Keratinocyte (primary cell): Measurements from ENCODE around the gene MIPOL1. TPM values are rescaled to one million over a fixed set of nuclear protein-coding genes. Genes with fewer than 3 reads are reported as not detected.
A peak's percentile ranks its signal among the peaks of the same experiment; 100 is the strongest.

ENCODE experiments used
- DNase-seq: peaks from one replicate; pipeline ENCODE4 v3.0.0-alpha.2; 2011; ENCODE audit warnings: low read depth, missing footprints, low spot score
- FAIRE-seq: peaks from 2 replicates; lab custom pipeline; 2011; peaks lifted over from hg19 to GRCh38; lab: Jason Lieb, UNC
- H2AFZ ChIP-seq: 2 replicates; pipeline ENCODE4 v1.6.0; 2012; ENCODE audit warnings: low read length, control low read depth, inconsistent platforms; ENCODE audit not compliant: control insufficient read depth
- H3K27ac ChIP-seq: 2 replicates; pipeline ENCODE4 v1.5.1; 2011; ENCODE audit warnings: low read length; ENCODE audit not compliant: control insufficient read depth, insufficient read depth
- H3K27me3 ChIP-seq: 3 replicates; pipeline ENCODE4 v1.6.0; 2011; ENCODE audit warnings: low read length; ENCODE audit not compliant: control insufficient read depth, insufficient read depth; ENCODE audit errors: extremely low read depth
- H3K36me3 ChIP-seq, 2 experiments: 2 replicates in 1 of 2; 3 replicates in 1 of 2; pipeline ENCODE4 v1.5.1; 2011; ENCODE audit warnings: low read length in 2 of 2, mild to moderate bottlenecking in 1 of 2; ENCODE audit not compliant: control insufficient read depth in 2 of 2, insufficient read depth in 2 of 2; ENCODE audit errors: extremely low read depth in 1 of 2
- H3K4me1 ChIP-seq: 3 replicates; pipeline ENCODE4 v1.5.1; 2011; ENCODE audit warnings: low read length; ENCODE audit not compliant: control insufficient read depth, insufficient read depth; ENCODE audit errors: extremely low read depth
- H3K4me2 ChIP-seq: 3 replicates; pipeline ENCODE4 v1.6.0; 2011; ENCODE audit warnings: low read depth, low read length; ENCODE audit not compliant: control insufficient read depth, insufficient read depth; ENCODE audit errors: extremely low read depth
- H3K4me3 ChIP-seq, 3 experiments: fragments of 200-600 bp in 1 of 3; sonication (generic) in 1 of 3; 2 replicates in 2 of 3; 3 replicates in 1 of 3; pipeline ENCODE4 v1.5.1; 2011 to 2016; ENCODE audit warnings: low read length in 3 of 3, mild to moderate bottlenecking in 3 of 3, control low read depth in 2 of 3, inconsistent platforms in 1 of 3, low read depth in 1 of 3, mixed read lengths in 1 of 3, mixed run types in 1 of 3, moderate library complexity in 1 of 3; ENCODE audit not compliant: control insufficient read depth in 2 of 3, insufficient read depth in 2 of 3; ENCODE audit errors: extremely low read depth in 1 of 3
- H3K79me2 ChIP-seq: 2 replicates; pipeline ENCODE4 v1.6.0; 2012; ENCODE audit warnings: low read length; ENCODE audit not compliant: control insufficient read depth, insufficient read depth
- H3K9ac ChIP-seq: 3 replicates; pipeline ENCODE4 v1.6.0; 2011; ENCODE audit warnings: low read length; ENCODE audit not compliant: control insufficient read depth, insufficient read depth; ENCODE audit errors: extremely low read depth
- H3K9me1 ChIP-seq: 3 replicates; pipeline ENCODE4 v1.6.0; 2011; ENCODE audit warnings: low read length; ENCODE audit not compliant: control insufficient read depth, insufficient read depth; ENCODE audit errors: extremely low read depth
- H3K9me3 ChIP-seq: 2 replicates; pipeline ENCODE4 v1.5.1; 2012; ENCODE audit warnings: low read depth, low read length; ENCODE audit not compliant: control insufficient read depth
- H4K20me1 ChIP-seq: 3 replicates; pipeline ENCODE4 v1.6.0; 2011; ENCODE audit warnings: low read length; ENCODE audit not compliant: control insufficient read depth, insufficient read depth; ENCODE audit errors: extremely low read depth
- EZH2 ChIP-seq: IDR thresholded peaks from one replicate; pipeline ENCODE4 v1.6.1; 2012; ENCODE audit warnings: inconsistent platforms, mild to moderate bottlenecking, low read length, moderate library complexity
- dilution Hi-C: fragments of 300-500 bp; cut with MboI; formaldehyde crosslinking; loops from one replicate; pipeline ENCODE4 v1.7.0; 2020; ENCODE audit warnings: low sequenced_read_pairs; ENCODE audit not compliant: extremely low pct_ligation_motif_present
- polyA plus RNA-seq, 5 experiments: library from polyadenylated mRNA; depleted of rRNA in 3 of 5; stranded (reverse) in 3 of 5; stranded (forward) in 1 of 5; unstranded in 1 of 5; fragments of >200 nt; gene quantifications; 1 replicate in 1 of 5; 2 replicates in 3 of 5; 3 replicates in 1 of 5; pipeline versions ENCODE4 v1.2.1 to v1.2.3, GENCODE V29; 2011 to 2012; ENCODE audit warnings: missing spikeins in 2 of 5, low read depth in 1 of 5, low replicate concordance in 1 of 5
- TF ChIP-seq, protein P1 (sequence below), 3 experiments: IDR thresholded peaks in 1 of 3; conservative IDR thresholded peaks in 1 of 3; optimal IDR thresholded peaks in 1 of 3; 2 replicates in 2 of 3; 3 replicates in 1 of 3; pipeline versions ENCODE3 to v1.5.1; 2011; ENCODE audit warnings: low read length in 3 of 3, mild to moderate bottlenecking in 3 of 3, moderate library complexity in 2 of 3, control low read depth in 1 of 3, inconsistent platforms in 1 of 3; ENCODE audit not compliant: insufficient read depth in 2 of 3; ENCODE audit errors: extremely low read depth in 1 of 3

Gene MIPOL1
- polyA plus RNA-seq, 1 donor (not counting 4 experiments of a cell fraction or from before 2014, with no cell fraction given), result 10.9 TPM

DNA sequence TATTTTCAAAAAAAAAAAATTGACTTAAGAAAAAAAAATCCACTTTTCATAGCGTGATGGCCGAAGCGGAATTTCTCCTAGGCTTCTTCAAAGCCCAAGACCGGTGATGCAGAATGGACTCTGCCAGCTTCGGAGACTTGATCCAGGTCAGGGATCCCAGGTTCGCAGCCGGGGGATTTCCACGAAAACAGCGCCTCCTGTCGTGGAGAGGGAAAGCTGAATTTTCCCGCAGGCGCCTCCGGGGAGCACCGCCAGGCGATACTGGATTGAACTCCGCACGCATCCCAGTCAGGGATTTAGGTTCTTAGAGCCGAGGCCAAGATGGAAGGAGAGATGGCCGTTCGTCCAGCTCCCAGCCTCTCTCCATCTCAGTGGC is 399.8 kb downstream of the MIPOL1 start:
- TF ChIP-seq, protein P1, sequence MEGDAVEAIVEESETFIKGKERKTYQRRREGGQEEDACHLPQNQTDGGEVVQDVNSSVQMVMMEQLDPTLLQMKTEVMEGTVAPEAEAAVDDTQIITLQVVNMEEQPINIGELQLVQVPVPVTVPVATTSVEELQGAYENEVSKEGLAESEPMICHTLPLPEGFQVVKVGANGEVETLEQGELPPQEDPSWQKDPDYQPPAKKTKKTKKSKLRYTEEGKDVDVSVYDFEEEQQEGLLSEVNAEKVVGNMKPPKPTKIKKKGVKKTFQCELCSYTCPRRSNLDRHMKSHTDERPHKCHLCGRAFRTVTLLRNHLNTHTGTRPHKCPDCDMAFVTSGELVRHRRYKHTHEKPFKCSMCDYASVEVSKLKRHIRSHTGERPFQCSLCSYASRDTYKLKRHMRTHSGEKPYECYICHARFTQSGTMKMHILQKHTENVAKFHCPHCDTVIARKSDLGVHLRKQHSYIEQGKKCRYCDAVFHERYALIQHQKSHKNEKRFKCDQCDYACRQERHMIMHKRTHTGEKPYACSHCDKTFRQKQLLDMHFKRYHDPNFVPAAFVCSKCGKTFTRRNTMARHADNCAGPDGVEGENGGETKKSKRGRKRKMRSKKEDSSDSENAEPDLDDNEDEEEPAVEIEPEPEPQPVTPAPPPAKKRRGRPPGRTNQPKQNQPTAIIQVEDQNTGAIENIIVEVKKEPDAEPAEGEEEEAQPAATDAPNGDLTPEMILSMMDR (optimal IDR thresholded peaks at IDR 0.05 in 1 of 3, IDR thresholded peaks at IDR 0.05 in 1 of 3, conservative IDR thresholded peaks at IDR 0.05 in 1 of 3; ENCODE audit: extremely low read depth in 1 of 3, insufficient read depth in 2 of 3, low read length in 3 of 3), result peak; percentile 52 to 61 (median 53)
- TF ChIP-seq EZH2, result no peak
- H3K9me1 ChIP-seq, result no peaks in the 10 kb centered on the region
- dilution Hi-C loops, result no loop called here
- H3K36me3 ChIP-seq, result no peaks in the 10 kb centered on the region
- FAIRE-seq (no peak), DNase-seq (no peak)
- H3K27ac ChIP-seq, result no peak overlapping the region
- H3K4me2 ChIP-seq, result no peak overlapping the region
- H3K4me3 ChIP-seq, result no peak overlapping the region
- peaks cover 74% of the 10 kb centered on the region for H3K27me3 ChIP-seq
- H3K9ac ChIP-seq, result no peak overlapping the region
- H4K20me1 ChIP-seq, result no peaks in the 10 kb centered on the region
- H3K4me1 ChIP-seq, result peaks cover 12% of the 10 kb centered on the region
- no peak overlapping the region for H2AFZ ChIP-seq
- H3K79me2 ChIP-seq, result no peaks in the 10 kb centered on the region
- H3K9me3 ChIP-seq, result no peaks in the 10 kb centered on the region

DNA sequence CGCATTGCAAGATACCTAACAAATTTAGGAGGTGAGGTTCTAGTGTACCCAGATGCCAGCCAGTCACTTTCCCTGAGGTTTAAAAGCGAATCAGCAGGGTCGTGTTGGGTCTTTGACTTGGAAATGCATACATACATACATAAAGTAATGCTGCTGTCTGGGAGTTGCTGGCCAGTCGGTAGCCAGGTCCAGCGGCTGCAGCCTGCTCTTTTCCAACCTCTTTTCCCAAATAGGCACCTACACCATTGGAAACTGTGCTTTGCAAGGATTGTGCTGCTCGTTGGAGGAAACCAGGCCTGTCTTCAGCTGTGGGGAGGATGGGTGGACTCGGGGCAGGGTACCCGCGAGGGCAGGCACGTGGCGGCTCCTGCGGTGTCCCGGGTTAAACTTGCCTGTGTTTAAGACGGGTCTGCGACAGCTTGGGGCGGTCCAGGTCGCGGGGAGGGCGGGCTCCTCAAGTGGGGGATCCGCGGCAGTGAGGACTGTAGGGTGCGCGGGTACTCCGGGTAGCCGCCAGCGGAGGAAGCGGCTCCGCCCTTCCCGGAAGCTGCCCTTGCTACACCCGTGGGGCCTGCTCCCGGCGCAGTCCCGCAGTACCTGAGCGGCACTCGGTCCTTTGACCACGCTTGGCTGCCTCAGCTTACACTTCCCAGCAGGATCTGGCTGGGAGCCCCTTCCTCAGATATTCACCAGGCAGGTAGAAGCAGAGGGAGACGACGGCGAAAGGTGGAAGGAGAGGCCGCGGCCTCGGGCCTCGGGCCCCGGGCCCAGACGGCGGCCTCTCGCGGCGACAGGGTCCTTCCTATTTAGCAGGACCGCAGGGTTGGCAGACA is 400.4 kb downstream of the MIPOL1 start:
- peak overlapping the region; percentile 18 for H3K4me2 ChIP-seq
- no peaks in the 10 kb centered on the region for H3K79me2 ChIP-seq
- H3K9me3 ChIP-seq, result no peaks in the 10 kb centered on the region
- H3K4me3 ChIP-seq, result no peak overlapping the region
- H4K20me1 ChIP-seq, result no peaks in the 10 kb centered on the region
- no peak for DNase-seq
- no peaks in the 10 kb centered on the region for H3K9me1 ChIP-seq
- no peaks in the 10 kb centered on the region for H3K36me3 ChIP-seq
- peaks cover 74% of the 10 kb centered on the region for H3K27me3 ChIP-seq
- FAIRE-seq, result no peak
- no peak overlapping the region for H2AFZ ChIP-seq
- H3K4me1 ChIP-seq, result peaks cover 12% of the 10 kb centered on the region
- no peak overlapping the region for H3K9ac ChIP-seq
- peak; percentile 35 for TF ChIP-seq EZH2
- TF ChIP-seq, protein P1 (optimal IDR thresholded peaks at IDR 0.05 in 1 of 3, IDR thresholded peaks at IDR 0.05 in 1 of 3, conservative IDR thresholded peaks at IDR 0.05 in 1 of 3; ENCODE audit: extremely low read depth in 1 of 3, insufficient read depth in 2 of 3, low read length in 3 of 3), result no peak
- dilution Hi-C loops, result no loop called here
- no peak overlapping the region for H3K27ac ChIP-seq
